ENCODE results near the gene LRRC31. TPM values are rescaled to one million over a fixed set of nuclear protein-coding genes. Genes with fewer than 3 reads are reported as not detected.

LRRC31 gene
- total RNA-seq, 1 donor from 2014 or later: not detected

GRCh38 chr3:169836942-169837275, 32.8 kb downstream of the LRRC31 start:
- DNase-seq (ENCODE audit: low spot score in 2 of 2): no peak
- Histone ChIP-seq H3K27ac (no peak overlapping the region), H3K36me3 (no peaks in the 10 kb centered on the region), H3K27me3 (no peaks in the 10 kb centered on the region), H3K4me1 (no peaks in the 10 kb centered on the region), H3K4me3 (no peak overlapping the region), H3K9me3 (no peaks in the 10 kb centered on the region)
- TF ChIP-seq CTCF (IDR thresholded peaks at IDR 0.05): no peak
- intact Hi-C loops (cut with DNase I): no loop called here

GRCh38 chr3:169836078-169836941, 33.4 kb downstream of the LRRC31 start:
- no peak for TF ChIP-seq CTCF (IDR thresholded peaks at IDR 0.05)
- Histone ChIP-seq H3K4me3 (no peak overlapping the region), H3K27ac (no peak overlapping the region), H3K9me3 (no peaks in the 10 kb centered on the region), H3K4me1 (no peaks in the 10 kb centered on the region), H3K27me3 (no peaks in the 10 kb centered on the region), H3K36me3 (no peaks in the 10 kb centered on the region)
- no peak for DNase-seq (ENCODE audit: low spot score in 2 of 2)
- intact Hi-C loops (cut with DNase I): no loop called here

GRCh38 chr3:169835533-169835932, 34.2 kb downstream of the LRRC31 start:
- Histone ChIP-seq H3K27ac (no peak overlapping the region), H3K36me3 (no peaks in the 10 kb centered on the region), H3K9me3 (no peaks in the 10 kb centered on the region), H3K4me1 (no peaks in the 10 kb centered on the region), H3K4me3 (no peak overlapping the region), H3K27me3 (no peaks in the 10 kb centered on the region)
- DNase-seq (ENCODE audit: low spot score in 2 of 2): no peak
- intact Hi-C loops (cut with DNase I): no loop called here
- TF ChIP-seq CTCF (IDR thresholded peaks at IDR 0.05): no peak

- DNase-seq (ENCODE audit: low spot score in 2 of 2): no peak
- Histone ChIP-seq H3K4me1 (no peaks in the 10 kb centered on the region), H3K9me3 (no peaks in the 10 kb centered on the region), H3K36me3 (no peaks in the 10 kb centered on the region), H3K4me3 (no peak overlapping the region), H3K27me3 (no peaks in the 10 kb centered on the region), H3K27ac (no peak overlapping the region)
- intact Hi-C loops (cut with DNase I): no loop called here
- TF ChIP-seq CTCF (IDR thresholded peaks at IDR 0.05): no peak
Measured at GRCh38 chr3:169827712-169828111, 42.0 kb downstream of the LRRC31 start.

GRCh38 chr3:169825316-169825715, 44.4 kb downstream of the LRRC31 start:
- Histone ChIP-seq H3K27ac (no peak overlapping the region), H3K9me3 (no peaks in the 10 kb centered on the region), H3K36me3 (no peaks in the 10 kb centered on the region), H3K4me3 (no peak overlapping the region), H3K4me1 (no peaks in the 10 kb centered on the region), H3K27me3 (no peaks in the 10 kb centered on the region)
- DNase-seq (ENCODE audit: low spot score in 2 of 2): no peak
- intact Hi-C loops (cut with DNase I): no loop called here
- no peak for TF ChIP-seq CTCF (IDR thresholded peaks at IDR 0.05)

Measured in ascending aorta (tissue), 2 donors.